ENCODE data around the gene FIBCD1.

- TF ChIP-seq CTCF (IDR thresholded peaks at IDR 0.05) (no peak), POLR2A (IDR thresholded peaks at IDR 0.05) (no peak)
Measured at GRCh38 chr9:130987054-130987453, 48.0 kb upstream of the FIBCD1 start.
